SH-SY5Y (cell line): ENCODE data around the gene SLC9A9.

Experiments
- GATA2 ChIP-seq: IDR thresholded peaks from 2 replicates; pipeline ENCODE4 v1.6.1; 2011; ENCODE audit warnings: mild to moderate bottlenecking, low read depth, low read length
- GATA3 ChIP-seq: IDR thresholded peaks from 2 replicates; pipeline ENCODE4 v1.6.1; 2011; ENCODE audit warnings: low read depth, mild to moderate bottlenecking, low read length, moderate library complexity

DNA sequence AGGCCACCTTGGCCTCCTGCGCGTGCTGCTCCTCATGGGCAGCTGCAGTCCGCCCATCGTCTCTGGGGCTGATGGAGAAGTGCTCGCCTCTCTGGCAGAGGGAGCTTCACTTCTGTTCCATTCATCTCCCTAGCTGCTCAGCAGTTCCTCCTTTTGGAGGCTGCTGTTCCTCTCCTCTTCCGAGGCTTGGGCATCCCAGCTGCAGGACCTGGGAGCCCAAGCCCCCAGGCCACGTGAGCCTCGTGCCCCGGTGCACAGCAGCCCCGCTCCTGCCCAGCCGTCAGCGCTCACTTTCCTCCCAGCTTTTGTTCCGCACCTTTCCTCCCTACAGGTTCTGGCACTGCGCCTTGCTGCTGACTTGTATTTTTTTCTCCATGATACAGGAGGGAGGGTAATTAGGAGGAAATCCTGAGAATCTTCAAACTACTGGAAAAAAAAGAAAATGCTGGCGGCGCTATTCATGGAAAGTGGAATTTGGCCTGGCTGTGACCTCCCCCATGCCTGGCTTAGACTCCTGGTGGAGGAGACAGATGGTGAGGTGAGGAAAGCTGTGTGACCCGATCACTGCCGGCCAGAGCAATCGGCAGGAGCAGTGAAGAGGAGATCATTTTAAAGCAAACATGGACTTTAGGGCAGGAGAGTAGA is 518.6 kb downstream of the SLC9A9 start:
- TF ChIP-seq GATA2 = no peak
- TF ChIP-seq GATA3 = no peak
